HL-60 (cell line): ENCODE data around the gene SPIRE2.

ENCODE experiments used
- CTCF ChIP-seq: IDR thresholded peaks from one replicate; pipeline ENCODE4 v1.5.1; 2011; ENCODE audit warnings: low read length, control low read depth, inconsistent platforms; ENCODE audit not compliant: insufficient read depth
- GABPA ChIP-seq: IDR thresholded peaks from 2 replicates; pipeline ENCODE4 v1.6.1; 2012; ENCODE audit warnings: low read depth
- POLR2AphosphoS5 ChIP-seq: IDR thresholded peaks from 2 replicates; pipeline ENCODE4 v1.6.1; 2012; ENCODE audit warnings: low read depth
- TF ChIP-seq, protein P1 (sequence below): IDR thresholded peaks from 2 replicates; pipeline ENCODE4 v1.6.1; 2012; ENCODE audit warnings: low read depth; ENCODE audit not compliant: insufficient replicate concordance

DNA sequence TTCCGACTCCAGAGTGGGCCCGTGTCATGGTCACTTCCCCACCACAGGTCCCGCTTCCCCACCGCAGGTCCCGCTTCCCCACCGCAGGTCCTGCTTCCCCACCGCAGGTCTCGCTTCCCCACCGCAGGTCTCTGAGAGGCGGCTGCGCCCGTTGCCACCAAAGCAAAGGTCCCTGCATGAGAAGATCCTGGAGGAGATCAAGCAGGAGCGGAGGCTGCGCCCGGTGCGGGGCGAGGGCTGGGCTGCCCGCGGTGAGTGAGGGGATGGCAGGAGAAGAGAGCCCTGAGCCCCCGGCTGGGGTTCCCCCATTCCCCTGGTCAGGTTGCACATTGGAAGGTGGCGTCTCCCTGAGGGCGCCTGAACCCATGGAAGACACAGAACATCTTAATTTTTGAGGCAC is 27.7 kb downstream of the SPIRE2 start:
- TF ChIP-seq CTCF = no peak
- TF ChIP-seq, protein P1, sequence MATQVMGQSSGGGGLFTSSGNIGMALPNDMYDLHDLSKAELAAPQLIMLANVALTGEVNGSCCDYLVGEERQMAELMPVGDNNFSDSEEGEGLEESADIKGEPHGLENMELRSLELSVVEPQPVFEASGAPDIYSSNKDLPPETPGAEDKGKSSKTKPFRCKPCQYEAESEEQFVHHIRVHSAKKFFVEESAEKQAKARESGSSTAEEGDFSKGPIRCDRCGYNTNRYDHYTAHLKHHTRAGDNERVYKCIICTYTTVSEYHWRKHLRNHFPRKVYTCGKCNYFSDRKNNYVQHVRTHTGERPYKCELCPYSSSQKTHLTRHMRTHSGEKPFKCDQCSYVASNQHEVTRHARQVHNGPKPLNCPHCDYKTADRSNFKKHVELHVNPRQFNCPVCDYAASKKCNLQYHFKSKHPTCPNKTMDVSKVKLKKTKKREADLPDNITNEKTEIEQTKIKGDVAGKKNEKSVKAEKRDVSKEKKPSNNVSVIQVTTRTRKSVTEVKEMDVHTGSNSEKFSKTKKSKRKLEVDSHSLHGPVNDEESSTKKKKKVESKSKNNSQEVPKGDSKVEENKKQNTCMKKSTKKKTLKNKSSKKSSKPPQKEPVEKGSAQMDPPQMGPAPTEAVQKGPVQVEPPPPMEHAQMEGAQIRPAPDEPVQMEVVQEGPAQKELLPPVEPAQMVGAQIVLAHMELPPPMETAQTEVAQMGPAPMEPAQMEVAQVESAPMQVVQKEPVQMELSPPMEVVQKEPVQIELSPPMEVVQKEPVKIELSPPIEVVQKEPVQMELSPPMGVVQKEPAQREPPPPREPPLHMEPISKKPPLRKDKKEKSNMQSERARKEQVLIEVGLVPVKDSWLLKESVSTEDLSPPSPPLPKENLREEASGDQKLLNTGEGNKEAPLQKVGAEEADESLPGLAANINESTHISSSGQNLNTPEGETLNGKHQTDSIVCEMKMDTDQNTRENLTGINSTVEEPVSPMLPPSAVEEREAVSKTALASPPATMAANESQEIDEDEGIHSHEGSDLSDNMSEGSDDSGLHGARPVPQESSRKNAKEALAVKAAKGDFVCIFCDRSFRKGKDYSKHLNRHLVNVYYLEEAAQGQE = no peak
- no peak for TF ChIP-seq POLR2AphosphoS5
- no peak for TF ChIP-seq GABPA
